Measurements from ENCODE around the gene TJP2. TPM values are rescaled to one million over a fixed set of nuclear protein-coding genes. Genes with fewer than 3 reads are reported as not detected.

TJP2 gene
- total and polyA plus RNA-seq, 2 donors (not counting 3 experiments of a cell fraction or from before 2014, with no cell fraction given) = 83.0 to 168 TPM

GRCh38 chr9:69265891-69266290 lies 91.8 kb downstream of the TJP2 start:
- POLR2A ChIA-PET = no interaction called here
- H4K20me1 ChIP-seq (replicated peaks; ENCODE audit: control insufficient read depth, extremely low read depth, insufficient read depth, low read length) = no peaks in the 10 kb centered on the region
- intact Hi-C loops (cut with micrococcal nuclease) = no loop called here

More at GRCh38 chr9:69265891-69266290, 91.8 kb downstream of the TJP2 start:
- DNase-seq (ENCODE audit: low read depth, low spot score) (no peak), FAIRE-seq (no peak)
- BruUV-seq (replicated peaks) = no TSS peak
- no peaks in the 10 kb centered on the region for H3K9me1 ChIP-seq (replicated peaks; ENCODE audit: control insufficient read depth, extremely low read depth, insufficient read depth, low read length)
- dilution Hi-C loops (cut with MboI; ENCODE audit: extremely low pct_ligation_motif_present, low sequenced_read_pairs) = no loop called here
- H2AFZ ChIP-seq (ENCODE audit: low read depth, low read length) = no peak overlapping the region
- H3K27me3 ChIP-seq (ENCODE audit: control insufficient read depth in 2 of 2, insufficient read depth in 2 of 2, low read length in 2 of 2) = no peaks in the 10 kb centered on the region
- H3K4me3 ChIP-seq (replicated peaks in 1 of 3; ENCODE audit: insufficient read depth in 1 of 3, low read depth in 1 of 3, low read length in 3 of 3) = no peak overlapping the region
- no peaks in the 10 kb centered on the region for H3K79me2 ChIP-seq (ENCODE audit: control insufficient read depth, insufficient read depth, low read length)
- no peaks in the 10 kb centered on the region for H3K9me3 ChIP-seq (replicated peaks; ENCODE audit: control insufficient read depth, insufficient read depth, low read length)
- no peak overlapping the region for H3K27ac ChIP-seq (ENCODE audit: insufficient read depth, low read depth, low read length)
- H3K36me3 ChIP-seq (ENCODE audit: control insufficient read depth in 2 of 2, extremely low read depth in 1 of 2, insufficient read depth in 2 of 2, low read length in 2 of 2) = no peaks in the 10 kb centered on the region
- H3K4me2 ChIP-seq (ENCODE audit: insufficient read depth, low read length) = no peak overlapping the region
- H3K4me1 ChIP-seq (ENCODE audit: control insufficient read depth, extremely low read depth, insufficient read depth, low read length) = no peaks in the 10 kb centered on the region
- TF ChIP-seq GATA2 (IDR thresholded peaks at IDR 0.05; ENCODE audit: insufficient read depth, insufficient read length, low read depth, low read length) (peak; percentile 10), POLR2A (IDR thresholded peaks at IDR 0.05; ENCODE audit: low read depth, low read length) (no peak), POLR2AphosphoS5 (IDR thresholded peaks at IDR 0.05; ENCODE audit: insufficient read depth, low read depth, low read length) (no peak), MAX (IDR thresholded peaks at IDR 0.05; ENCODE audit: insufficient read depth, insufficient read length) (no peak), FOS (IDR thresholded peaks at IDR 0.05; ENCODE audit: borderline replicate concordance, insufficient read depth, low read length) (no peak), EZH2 (IDR thresholded peaks at IDR 0.05; ENCODE audit: borderline replicate concordance, low read depth, low read length, severe bottlenecking) (no peak), JUN (IDR thresholded peaks at IDR 0.05; ENCODE audit: borderline replicate concordance, insufficient read depth, insufficient read length, low read depth) (no peak), CTCF (IDR thresholded peaks at IDR 0.05; ENCODE audit: extremely low read depth in 1 of 2, insufficient read depth in 1 of 2, low read depth in 1 of 2, low read length in 2 of 2) (no peak)
- CTCF ChIA-PET = interaction anchor here (1.4 kb wide), 1 partner anchor 11 kb away, joined by 4 read pairs; no protein-coding TSS in a partner anchor
- H3K9ac ChIP-seq (replicated peaks; ENCODE audit: extremely low read depth, insufficient read depth, low read length) = no peak overlapping the region

Data from endothelial cell of umbilical vein (primary cell).